GM19463 (cell line): ENCODE data around the gene HOXB9.

Source experiments
- ATAC-seq: cut with Tn5 transposase; IDR thresholded peaks from one replicate; pipeline ENCODE4 v1.9.1; 2021; ENCODE audit warnings: mild to moderate bottlenecking, moderate library complexity; ENCODE audit not compliant: unreplicated experiment

HOXB9 gene

DNA sequence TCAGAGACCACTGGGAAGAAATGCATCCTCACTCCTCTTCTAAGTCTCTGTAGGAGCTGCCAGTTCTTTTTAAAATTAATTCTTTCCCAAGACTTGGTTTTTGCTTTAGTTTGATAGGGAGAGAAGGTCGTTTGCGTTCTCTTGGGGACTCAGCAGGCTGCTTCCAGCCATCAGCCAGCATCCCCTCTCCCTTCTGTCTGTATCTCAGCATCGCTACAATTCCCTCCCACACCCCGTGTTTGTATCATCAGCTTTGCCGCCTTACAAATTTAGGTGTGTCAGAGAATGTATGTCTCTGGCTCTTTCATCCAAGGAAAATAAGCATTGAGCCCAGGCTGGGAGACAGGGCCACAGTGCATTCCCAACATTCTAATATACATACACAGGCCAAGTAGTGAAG is 26.8 kb downstream of the HOXB9 start:
- ATAC-seq = no peak

DNA sequence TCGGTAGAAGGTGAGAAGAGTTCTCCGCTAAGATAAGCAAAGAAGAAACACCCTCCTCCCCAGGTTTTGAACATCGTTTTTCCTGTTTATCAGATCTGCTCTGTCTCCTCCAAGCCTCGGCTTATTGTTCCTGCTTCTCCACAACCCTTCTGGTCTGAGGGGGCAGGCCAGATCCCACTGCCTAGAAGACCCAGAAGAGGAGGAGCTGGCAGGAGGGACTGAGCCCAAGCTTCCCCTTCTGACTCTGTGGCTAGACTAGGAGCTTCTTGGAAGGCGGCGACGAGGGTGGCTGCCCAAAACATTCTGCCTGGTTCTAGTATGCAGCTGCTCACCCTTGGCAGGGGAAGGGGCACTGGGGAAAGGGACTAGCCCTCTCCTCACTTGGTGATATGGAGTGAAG is 27.4 kb downstream of the HOXB9 start:
- ATAC-seq = no peak

DNA sequence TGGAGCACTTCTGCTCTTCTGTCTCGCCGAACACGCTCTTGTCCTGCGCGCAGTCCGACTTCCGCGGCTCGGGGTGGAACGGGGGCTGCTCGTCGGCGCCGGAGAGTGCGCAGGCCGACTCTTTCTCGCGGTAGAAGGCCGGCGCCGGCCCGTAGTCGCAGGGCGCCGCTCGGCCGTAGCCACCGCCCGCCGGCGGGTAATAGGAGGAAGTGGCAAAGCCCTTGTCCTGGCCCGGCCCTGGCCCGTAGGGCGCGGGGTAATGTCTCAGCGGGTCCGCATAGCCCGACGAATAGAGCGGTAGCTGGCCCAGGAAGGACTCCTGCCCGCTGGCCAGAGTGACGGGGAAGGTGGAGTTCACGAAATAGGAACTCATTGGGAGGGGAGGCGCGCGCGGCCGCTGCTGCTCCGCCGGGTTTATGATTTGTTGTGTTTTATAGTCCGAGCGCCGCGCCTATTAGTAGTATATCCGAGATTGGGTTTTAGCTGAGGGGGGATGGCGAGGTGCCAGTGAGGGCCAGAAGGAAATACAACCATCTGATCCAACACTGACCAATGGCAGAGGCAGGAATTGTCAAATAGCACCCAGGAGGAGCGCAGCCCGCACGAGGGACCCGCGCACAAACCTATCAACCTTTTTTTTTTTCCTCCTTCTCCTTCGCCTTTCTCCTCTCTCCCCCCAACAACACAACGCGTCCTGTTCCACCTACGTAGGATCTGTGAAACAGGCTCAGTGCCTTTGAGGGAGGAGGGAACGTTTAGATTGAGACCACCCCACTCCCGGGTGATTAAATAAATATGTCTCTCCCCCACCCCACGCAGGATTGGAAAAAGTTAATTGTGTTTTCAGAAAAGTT is 28.2 kb downstream of the HOXB9 start:
- ATAC-seq = no peak

DNA sequence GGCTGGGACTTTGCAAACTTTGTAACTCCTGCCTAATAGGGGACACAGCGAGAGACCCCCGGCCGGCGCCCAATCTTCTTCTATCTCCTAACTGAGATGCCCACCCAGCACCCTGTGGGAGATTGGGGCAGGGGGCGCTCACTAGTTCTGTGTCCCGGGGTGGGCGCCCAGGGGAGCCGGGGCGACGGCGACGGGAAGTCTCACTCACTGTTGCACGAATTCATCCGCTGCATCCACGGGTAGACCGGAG is 28.7 kb downstream of the HOXB9 start:
- no peak for ATAC-seq

DNA sequence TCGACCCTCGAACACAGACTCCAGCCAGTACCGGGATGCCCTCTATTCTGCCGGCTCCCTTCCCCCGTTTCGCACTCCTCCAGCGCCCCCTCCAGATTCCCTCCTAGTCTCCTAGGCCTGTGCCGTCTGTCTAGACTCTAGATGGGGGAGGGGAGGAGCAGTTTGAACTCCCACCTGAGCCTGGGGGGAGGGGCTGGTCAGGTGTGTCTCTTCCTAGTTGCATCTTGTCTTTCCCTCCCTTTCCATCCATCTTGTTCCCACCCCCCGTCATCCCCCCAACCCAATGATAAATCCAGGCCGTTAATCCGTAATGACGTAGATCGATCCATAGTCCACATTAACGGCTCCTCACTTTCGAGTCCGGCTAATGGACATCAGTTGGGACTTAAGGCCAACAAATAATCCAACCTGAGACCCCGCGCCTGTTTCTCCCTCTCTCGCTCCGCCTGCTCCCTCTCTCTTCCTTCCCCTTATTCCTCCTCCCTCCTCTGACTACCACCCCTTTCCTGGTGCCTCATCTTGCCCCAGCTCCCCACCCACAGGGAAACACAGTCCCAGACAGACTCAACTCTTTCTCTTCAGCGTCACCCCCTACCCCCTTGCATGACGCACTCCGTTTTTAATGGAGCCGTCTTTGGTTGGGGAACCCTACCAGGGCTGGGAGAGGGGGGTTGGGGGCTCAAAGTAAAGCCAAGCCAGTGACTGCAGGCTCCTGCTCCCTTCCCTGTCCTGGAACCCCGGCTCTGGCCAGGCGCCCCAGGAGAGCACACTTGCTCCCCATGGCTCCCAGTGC is 29.2 kb downstream of the HOXB9 start:
- no peak for ATAC-seq

DNA sequence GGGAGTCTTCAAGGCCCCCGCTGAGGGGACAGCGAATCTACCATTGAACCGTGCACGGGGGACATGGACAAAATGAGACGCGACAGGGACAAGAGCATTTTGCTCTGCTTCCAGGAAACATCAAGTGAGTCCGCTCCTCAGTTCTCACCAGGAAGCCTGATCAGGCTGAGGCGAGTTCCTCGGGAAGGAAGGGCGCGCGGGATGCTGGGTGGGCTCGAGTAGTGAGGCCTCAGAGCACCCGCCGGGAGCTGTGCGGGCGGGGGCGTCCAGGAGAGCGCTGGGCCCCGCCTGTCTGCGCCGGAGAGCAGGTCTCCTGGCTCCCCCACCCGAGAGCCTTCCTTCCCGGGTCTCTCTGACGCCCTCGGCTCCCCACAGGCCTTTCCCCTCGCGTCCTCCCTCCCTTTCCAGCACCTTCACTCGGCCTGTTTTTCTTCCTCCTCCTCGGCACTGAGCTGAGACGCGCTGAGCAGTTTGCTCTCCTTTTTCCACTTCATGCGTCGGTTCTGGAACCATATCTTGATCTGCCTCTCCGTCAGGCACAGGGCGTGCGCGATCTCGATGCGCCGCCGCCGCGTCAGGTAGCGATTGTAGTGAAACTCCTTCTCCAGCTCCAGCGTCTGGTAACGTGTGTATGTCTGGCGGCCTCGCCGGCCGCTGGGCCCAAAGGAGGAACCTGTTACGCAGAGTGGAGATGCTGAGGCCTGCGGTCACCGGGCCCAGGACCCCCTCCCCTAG is 30.0 kb downstream of the HOXB9 start:
- ATAC-seq = no peak

DNA sequence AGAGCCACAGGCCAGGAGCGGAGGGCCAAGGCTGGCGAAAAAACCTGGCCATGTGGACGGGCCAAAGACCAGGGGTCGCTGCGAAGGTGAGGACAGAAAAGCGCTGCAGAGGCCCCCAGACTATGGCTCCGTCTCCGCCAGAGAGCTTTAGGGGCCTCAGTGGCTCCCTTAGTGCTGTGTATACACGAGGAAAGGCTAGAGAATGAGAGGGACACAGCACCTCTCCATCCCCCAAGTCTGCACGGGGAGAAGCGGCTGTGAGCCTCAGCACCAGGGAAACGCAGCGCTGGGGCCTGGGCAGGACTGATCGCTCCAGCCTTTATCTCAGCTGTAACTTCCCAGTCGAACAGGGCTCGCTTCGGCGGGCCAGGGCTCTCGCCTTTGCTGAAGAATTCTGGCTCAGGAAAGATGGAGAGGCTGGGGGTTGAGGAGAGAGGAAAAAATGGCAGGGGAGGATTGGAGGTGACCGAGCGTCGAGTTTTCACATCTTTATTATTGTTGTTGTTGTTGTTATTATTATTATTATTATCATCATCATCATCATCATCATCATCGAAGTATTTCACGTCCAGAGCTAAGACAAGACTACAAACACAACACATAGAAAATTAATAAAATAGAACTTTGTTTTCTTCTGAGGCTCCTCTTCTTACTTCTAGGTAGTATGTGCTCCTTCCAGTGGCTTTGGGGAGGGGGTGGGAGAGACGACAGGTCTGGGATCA is 30.7 kb downstream of the HOXB9 start:
- no peak for ATAC-seq

DNA sequence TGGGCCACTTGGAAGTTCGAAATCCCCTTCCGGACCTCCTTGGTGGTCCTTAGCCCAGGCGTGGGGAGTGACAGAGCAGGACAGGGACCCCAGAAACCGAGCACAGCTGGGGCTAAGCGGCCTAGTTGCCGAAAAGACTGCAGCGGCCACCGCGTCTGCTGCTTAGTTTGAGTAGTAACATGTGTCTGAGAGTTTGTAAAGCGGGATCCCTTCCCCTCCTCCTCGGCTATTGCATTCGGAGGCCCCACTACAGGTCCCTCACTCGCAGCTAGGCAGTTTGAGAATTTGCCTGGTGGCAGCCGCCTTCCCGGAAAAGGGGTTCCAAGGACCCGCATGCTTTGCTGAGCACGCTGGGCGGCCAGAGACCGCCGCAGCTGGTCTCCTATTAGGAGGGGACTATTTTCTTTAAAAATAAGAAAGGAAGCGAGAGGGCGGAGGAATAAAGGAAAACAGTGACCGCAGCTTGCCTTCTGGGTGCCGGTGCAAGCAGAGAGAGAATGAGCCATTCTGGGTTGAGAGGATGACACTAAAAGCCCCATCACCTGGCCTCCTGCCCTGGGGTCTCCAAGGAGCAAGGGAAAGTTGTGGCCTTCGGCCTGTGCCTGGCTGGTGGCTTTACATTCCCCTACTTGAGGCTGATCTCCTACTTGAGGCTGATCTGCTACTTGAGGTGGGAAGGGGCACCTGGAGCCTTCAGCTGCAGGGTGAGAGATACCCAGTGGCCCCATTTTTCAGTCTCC is 31.4 kb downstream of the HOXB9 start:
- no peak for ATAC-seq

DNA sequence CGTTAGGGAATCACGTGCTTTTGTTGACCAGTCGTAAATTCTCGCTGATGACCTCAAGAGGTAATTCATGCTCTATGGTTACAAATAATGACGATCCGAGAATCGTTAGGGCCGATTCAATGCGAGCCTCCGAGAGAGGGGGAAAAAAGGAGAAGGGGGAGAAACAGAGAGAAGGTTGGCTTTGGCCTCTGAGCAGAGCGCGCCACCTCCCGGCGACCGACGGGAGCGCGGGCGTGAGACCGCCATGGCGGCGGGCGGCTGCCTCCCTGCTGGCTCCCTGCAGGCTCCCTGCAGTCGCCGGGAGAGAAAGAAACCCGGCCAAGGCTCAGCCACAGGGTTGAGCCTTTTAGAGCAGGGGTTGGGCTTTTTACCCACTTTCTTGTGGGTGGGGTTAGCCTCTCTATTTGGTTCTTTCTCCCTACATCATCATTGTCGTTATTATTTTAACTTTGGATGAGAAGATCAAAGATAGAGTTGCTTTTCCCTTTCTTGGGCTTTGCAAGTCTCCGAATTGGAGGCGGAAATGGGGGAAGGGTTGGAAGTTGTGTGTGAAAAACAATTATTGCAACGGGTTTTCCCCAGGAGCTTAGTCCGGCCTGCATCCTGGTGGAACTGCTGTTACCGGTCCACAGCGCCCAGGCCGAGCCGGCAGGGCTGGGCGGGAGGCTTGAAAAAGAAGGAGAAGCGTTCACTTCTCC is 32.2 kb downstream of the HOXB9 start:
- no peak for ATAC-seq

DNA sequence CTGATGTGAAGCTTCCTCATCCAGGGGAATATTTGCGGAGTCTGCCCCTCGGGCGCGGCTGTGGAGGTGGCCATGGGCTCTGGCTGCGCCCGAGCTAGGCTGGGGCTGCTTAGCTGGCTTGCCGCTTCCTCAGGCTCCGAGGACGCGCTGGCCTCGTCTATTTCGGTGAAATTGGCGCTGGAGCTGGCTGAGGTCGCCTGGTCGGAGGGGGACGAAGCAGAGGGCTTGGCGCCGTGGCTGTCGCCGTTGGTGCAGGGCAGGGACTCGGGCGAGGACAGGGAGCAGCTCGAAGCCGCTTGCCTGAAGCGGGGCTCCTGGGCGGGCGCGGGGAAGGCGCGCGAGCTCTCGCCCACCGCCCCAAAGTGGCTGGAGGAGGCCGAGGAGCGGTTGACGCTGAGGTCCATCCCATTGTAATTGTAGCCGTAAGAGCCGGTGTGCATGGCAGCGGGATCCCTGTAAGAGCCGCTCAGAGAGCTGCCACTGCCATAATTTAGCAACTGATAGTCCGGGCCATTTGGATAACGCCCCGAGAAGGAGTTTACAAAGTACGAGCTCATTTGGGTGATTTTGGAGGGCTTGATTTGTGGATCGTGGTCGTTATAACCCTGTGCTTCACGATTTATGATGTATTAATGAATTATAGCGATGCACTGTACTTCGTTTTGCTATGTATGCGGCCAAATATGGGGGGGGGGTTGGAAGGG is 32.9 kb downstream of the HOXB9 start, which contains the start of gene HOXB5:
Gene HOXB5 (minus strand): TSS at position 654 of the 704 bp plus-strand sequence. CDS start 97 bp downstream, at position 557.
- ATAC-seq = no peak

DNA sequence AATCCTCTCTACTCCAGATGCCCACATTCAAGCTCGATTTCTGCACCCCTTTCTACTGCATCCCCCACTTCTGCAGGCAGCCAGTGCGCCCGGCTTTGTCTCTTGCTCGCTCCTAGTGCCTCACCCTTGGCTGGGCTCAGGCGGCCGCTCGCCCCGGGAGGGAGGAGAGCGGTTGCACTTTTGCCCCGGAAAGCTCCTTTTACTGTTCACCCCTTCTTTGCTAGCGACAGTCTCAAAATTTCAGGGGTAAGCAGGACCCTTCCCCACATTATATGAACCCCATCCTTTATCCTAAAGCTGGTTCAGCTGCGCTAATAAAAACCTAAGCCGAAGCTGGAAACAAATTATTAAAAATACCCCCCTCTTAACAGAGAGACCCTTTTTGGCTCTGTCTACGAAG is 33.6 kb downstream of the HOXB9 start:
- ATAC-seq = no peak

DNA sequence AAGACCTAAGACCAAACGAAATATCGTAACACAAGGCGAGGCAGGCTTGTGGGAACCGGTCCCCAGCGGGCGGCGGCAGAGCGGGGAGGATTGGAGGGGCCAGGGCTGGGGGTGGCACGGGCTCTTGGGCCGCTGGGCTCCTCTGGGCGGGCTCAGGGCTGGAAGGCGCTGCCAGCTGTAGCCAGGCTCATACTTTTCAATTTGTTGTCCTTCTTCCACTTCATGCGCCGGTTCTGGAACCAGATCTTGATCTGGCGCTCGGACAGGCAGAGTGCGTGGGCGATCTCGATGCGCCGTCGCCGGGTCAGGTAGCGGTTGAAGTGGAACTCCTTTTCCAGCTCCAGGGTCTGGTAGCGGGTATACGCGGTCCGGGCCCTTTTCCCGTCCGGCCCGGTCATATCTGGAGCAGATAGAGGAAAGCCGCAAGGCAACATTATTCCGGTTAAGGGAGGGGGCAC is 34.1 kb downstream of the HOXB9 start:
- ATAC-seq = no peak

DNA sequence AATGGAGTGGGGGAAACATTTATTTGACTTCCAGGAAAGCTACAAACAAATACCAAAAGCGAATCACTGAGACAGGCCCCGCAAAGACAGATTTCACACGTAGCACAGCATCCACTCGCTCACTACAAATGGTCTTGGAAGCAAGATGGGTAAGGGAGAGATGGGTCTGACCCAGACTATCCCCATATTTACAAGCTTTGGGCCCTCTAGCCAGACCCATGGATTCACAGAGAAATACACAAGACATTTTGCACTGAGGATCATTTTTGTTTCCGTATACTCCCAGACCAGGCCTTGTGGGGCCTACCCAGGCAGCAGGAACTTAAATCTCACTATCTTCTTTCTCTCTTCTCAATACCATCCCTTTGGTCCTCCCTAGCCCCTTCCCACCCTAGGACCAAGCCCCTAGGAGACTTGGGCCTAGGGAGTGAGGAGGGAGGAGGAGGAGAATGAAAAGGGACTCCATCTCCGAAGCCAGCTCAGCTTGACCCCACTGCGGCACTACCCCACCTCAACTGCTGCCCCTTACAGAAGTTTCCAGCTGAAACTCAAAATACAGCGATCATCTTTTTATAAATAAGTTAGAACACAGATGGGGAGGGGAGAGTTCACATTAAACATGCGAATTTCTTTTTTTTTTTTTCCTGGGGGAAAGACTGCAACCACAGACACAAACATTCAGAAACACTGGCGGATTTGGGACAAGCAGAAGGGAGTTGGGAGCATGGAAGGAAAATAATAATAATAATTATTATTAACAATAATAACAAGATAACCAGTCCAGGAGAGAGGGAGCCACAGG is 34.7 kb downstream of the HOXB9 start:
- ATAC-seq = no peak

DNA sequence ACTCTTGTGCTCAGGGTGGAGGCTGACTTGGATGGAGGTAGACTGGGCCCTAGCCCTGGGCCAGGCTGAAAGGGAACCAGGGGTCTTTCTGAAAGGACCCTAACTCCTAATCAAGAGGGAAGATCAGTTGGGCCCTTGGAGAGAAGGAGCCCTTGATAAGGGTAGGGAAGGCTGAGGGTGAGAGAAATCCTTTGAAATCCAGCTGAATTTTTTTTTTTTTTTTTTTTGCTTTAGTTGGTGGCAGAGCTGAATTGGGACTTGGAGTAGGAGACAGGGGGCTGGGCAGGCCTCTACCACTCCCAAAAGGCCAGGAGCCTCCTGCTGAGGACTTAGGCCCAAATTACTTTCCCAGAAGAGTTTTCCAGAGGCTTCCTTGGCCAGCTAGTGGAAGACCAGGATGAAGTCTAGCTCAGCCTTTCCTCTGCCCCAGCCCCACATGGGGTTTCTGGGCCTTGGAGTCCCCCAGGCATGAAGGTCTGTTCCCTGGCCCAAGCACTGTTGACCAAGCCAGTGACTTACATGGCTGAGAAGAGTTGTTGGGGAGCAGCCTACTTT is 35.5 kb downstream of the HOXB9 start:
- no peak for ATAC-seq

DNA sequence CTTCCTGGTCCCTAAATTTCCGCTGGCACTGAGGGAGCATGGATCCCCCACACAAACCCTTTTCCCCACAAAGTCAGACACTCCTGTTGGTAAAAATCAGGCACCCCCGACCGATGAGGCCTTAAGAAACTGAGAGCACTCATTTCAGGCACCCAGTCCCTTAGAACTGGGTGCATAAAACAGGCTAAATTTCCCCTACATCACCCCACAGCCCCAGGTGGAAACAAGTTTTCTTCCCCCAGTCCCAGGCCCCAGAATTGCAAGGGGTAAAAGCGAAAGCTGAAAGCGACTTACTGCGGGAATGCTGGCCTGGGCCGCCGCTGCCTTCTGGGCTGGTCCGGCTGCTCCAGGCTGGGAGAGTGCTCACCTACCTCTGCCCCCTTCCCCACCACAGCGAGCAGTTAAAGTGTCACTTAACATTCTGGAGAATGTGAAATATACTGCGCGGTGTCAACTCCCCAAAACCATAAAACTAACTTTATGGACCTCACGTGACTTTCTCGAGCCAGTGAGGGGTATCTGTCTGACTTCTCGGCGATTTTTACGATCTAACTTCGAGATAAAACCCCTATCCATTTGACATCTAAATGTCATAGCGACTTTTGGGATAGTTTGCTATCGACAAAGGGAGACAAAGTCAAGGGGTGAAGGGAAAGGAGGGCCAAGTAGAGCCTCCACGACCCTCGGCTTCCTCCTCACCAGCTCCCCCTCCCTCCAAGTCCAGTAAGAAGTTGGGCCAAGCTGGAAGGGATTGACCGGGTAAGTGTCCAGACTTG is 36.1 kb downstream of the HOXB9 start, which contains the start of gene HOXB3:
Gene HOXB3 (minus strand): TSS at position 411 of the 776 bp plus-strand sequence. CDS start 37,767 bp downstream, outside the sequence.
- ATAC-seq = no peak

DNA sequence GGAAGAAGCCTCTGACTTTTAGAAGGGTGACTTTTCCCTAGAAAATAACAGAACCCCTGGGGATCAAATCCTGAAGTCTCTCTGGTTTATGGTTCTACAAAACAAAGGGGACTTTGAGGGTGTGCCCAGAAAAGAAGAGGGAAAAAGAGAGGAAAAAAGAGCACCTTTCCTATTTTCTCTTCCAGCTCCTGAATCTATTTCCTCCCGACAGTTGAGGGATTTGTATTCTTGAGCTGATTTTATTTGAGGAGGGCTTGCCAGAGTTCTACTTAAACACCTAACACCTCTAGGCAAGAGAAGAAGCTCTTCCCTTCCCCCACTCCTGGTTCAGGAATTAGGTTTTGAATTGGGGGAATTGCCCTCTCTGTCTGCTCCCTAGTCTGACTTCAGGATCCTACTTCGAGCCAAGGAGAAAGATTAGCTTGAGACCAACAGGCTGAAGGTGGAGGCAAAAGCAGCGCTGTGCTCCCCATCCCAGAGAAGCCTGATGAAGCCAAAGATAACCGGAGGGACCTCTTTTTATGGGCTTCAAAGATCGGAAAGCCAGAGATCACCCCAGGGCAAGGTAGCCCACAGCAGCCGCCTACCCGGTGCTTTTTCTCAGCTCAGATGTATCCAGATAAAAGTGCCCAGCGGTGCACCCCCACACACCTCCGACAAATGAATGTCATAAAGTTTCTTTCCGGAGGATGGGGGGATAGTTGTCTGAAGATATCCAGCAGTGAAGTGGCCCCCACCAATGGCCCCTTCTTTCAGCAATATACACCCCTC is 36.9 kb downstream of the HOXB9 start:
- no peak for ATAC-seq
